GM12801 (cell line): ENCODE measurements around the gene SERPINB8.

Source experiments
- CTCF ChIP-seq: IDR thresholded peaks from one replicate; pipeline ENCODE4 v1.5.1; 2011; ENCODE audit warnings: control low read depth; ENCODE audit not compliant: insufficient read length; ENCODE audit errors: extremely low read depth

The SERPINB8 gene

GRCh38 chr18:63972002-63972376, 2.1 kb downstream of the SERPINB8 start:
- no peak for TF ChIP-seq CTCF

- no peak for TF ChIP-seq CTCF
Measured at GRCh38 chr18:63974991-63975390, 5.1 kb downstream of the SERPINB8 start.

- no peak for TF ChIP-seq CTCF
Measured at GRCh38 chr18:63975628-63976027, 5.7 kb downstream of the SERPINB8 start.

GRCh38 chr18:63977040-63977439, 7.2 kb downstream of the SERPINB8 start:
- TF ChIP-seq CTCF: no peak

- TF ChIP-seq CTCF: peak; percentile 79
Measured at GRCh38 chr18:63979409-63979920, 9.6 kb downstream of the SERPINB8 start.

- TF ChIP-seq CTCF: no peak
Measured at GRCh38 chr18:63980027-63980426, 10.1 kb downstream of the SERPINB8 start.

- no peak for TF ChIP-seq CTCF
Measured at GRCh38 chr18:63980896-63981460, 11.1 kb downstream of the SERPINB8 start.
